ENCODE data around the gene ALDH3A2.
A peak's percentile ranks its signal among the peaks of the same experiment; 100 is the strongest.

Gene ALDH3A2

GRCh38 chr17:19717411-19717908 is 68.9 kb downstream of the ALDH3A2 start:
- no peak for TF ChIP-seq CTCF (IDR thresholded peaks at IDR 0.05; ENCODE audit: low read depth, low read length)
- H3K4me3 ChIP-seq (ENCODE audit: low read depth, low read length) = no peak overlapping the region
- no peak for DNase-seq (ENCODE audit: low read depth, low spot score)
- in situ Hi-C loops (cut with HindIII; ENCODE audit: low sequenced_read_pairs) = no loop called here

GRCh38 chr17:19718041-19718612 is 69.6 kb downstream of the ALDH3A2 start:
- TF ChIP-seq CTCF (IDR thresholded peaks at IDR 0.05; ENCODE audit: low read depth, low read length) = no peak
- in situ Hi-C loops (cut with HindIII; ENCODE audit: low sequenced_read_pairs) = no loop called here

GRCh38 chr17:19718613-19719354 is 70.2 kb downstream of the ALDH3A2 start:
- no peak for DNase-seq (ENCODE audit: low read depth, low spot score)
- H3K4me3 ChIP-seq (ENCODE audit: low read depth, low read length) = no peak overlapping the region
- in situ Hi-C loops (cut with HindIII; ENCODE audit: low sequenced_read_pairs) = no loop called here
- TF ChIP-seq CTCF (IDR thresholded peaks at IDR 0.05; ENCODE audit: low read depth, low read length) = peak; percentile 14

More at GRCh38 chr17:19718041-19718612, 69.6 kb downstream of the ALDH3A2 start:
- H3K4me3 ChIP-seq (ENCODE audit: low read depth, low read length) = no peak overlapping the region
- DNase-seq (ENCODE audit: low read depth, low spot score) = no peak

- H3K4me3 ChIP-seq (ENCODE audit: low read depth, low read length) = no peak overlapping the region
- no peak for DNase-seq (ENCODE audit: low read depth, low spot score)
- TF ChIP-seq CTCF (IDR thresholded peaks at IDR 0.05; ENCODE audit: low read depth, low read length) = no peak
- in situ Hi-C loops (cut with HindIII; ENCODE audit: low sequenced_read_pairs) = no loop called here
Observed at GRCh38 chr17:19719355-19720209, 71.0 kb downstream of the ALDH3A2 start.

GRCh38 chr17:19720210-19720475 is 71.6 kb downstream of the ALDH3A2 start:
- no peak for TF ChIP-seq CTCF (IDR thresholded peaks at IDR 0.05; ENCODE audit: low read depth, low read length)
- no peak for DNase-seq (ENCODE audit: low read depth, low spot score)
- H3K4me3 ChIP-seq (ENCODE audit: low read depth, low read length) = no peak overlapping the region
- in situ Hi-C loops (cut with HindIII; ENCODE audit: low sequenced_read_pairs) = no loop called here

- in situ Hi-C loops (cut with HindIII; ENCODE audit: low sequenced_read_pairs) = no loop called here
- no peak for TF ChIP-seq CTCF (IDR thresholded peaks at IDR 0.05; ENCODE audit: low read depth, low read length)
Observed at GRCh38 chr17:19720631-19721426, 72.3 kb downstream of the ALDH3A2 start.

More at GRCh38 chr17:19720631-19721426, 72.3 kb downstream of the ALDH3A2 start:
- H3K4me3 ChIP-seq (ENCODE audit: low read depth, low read length) = no peak overlapping the region
- no peak for DNase-seq (ENCODE audit: low read depth, low spot score)

Data from astrocyte of the spinal cord (primary cell).